ENCODE measurements around the gene PRLHR.

- no peak for TF ChIP-seq CTCF (IDR thresholded peaks at IDR 0.05; ENCODE audit: low read depth, low read length)
- no peak for TF ChIP-seq EZH2phosphoT487 (IDR thresholded peaks at IDR 0.05; ENCODE audit: low read depth)
Observed at GRCh38 chr10:118570591-118570990, 24.9 kb downstream of the PRLHR start.
